Activated CD8-positive, alpha-beta memory T cell treated with anti-CD3 and anti-CD28 coated beads, Interleukin-2, amount 50 U/mL, for 4 hours (primary cell): ENCODE results near the gene WWC2.

Experiments
- DNase-seq: peaks from one replicate; pipeline ENCODE4 v3.0.0-alpha.2; 2020

WWC2 gene

GRCh38 chr4:183260491-183261151 lies 161.6 kb downstream of the WWC2 start:
- no peak for DNase-seq

- peak; percentile 61 for DNase-seq
Observed at GRCh38 chr4:183261953-183262775, 163.1 kb downstream of the WWC2 start.

- DNase-seq: no peak
Observed at GRCh38 chr4:183262776-183263100, 163.7 kb downstream of the WWC2 start.

GRCh38 chr4:183263787-183264386 lies 164.8 kb downstream of the WWC2 start:
- no peak for DNase-seq

- no peak for DNase-seq
Observed at GRCh38 chr4:183264614-183265013, 165.6 kb downstream of the WWC2 start.

- no peak for DNase-seq
Observed at GRCh38 chr4:183266371-183266770, 167.3 kb downstream of the WWC2 start.

GRCh38 chr4:183268556-183268955 lies 169.5 kb downstream of the WWC2 start:
- no peak for DNase-seq

GRCh38 chr4:183272384-183272783 lies 173.3 kb downstream of the WWC2 start:
- no peak for DNase-seq

GRCh38 chr4:183276106-183276505 lies 177.0 kb downstream of the WWC2 start:
- DNase-seq: no peak

- no peak for DNase-seq
Observed at GRCh38 chr4:183284258-183284785, 185.3 kb downstream of the WWC2 start.

- DNase-seq: no peak
Observed at GRCh38 chr4:183284965-183285364, 185.9 kb downstream of the WWC2 start.

- no peak for DNase-seq
Observed at GRCh38 chr4:183285886-183286285, 186.8 kb downstream of the WWC2 start.

- no peak for DNase-seq
Observed at GRCh38 chr4:183286590-183287308, 187.7 kb downstream of the WWC2 start.

- DNase-seq: no peak
Observed at GRCh38 chr4:183287309-183287659, 188.2 kb downstream of the WWC2 start.

- no peak for DNase-seq
Observed at GRCh38 chr4:183287677-183288076, 188.6 kb downstream of the WWC2 start.

GRCh38 chr4:183288955-183289354 lies 189.9 kb downstream of the WWC2 start:
- no peak for DNase-seq

- no peak for DNase-seq
Observed at GRCh38 chr4:183289688-183290087, 190.6 kb downstream of the WWC2 start.

GRCh38 chr4:183291070-183291469 lies 192.0 kb downstream of the WWC2 start:
- DNase-seq: no peak

GRCh38 chr4:183295711-183296110 lies 196.7 kb downstream of the WWC2 start:
- no peak for DNase-seq

- no peak for DNase-seq
Observed at GRCh38 chr4:183297675-183298074, 198.6 kb downstream of the WWC2 start.

- DNase-seq: no peak
Observed at GRCh38 chr4:183299464-183299863, 200.4 kb downstream of the WWC2 start.

- no peak for DNase-seq
Observed at GRCh38 chr4:183300070-183300469, 201.0 kb downstream of the WWC2 start.

GRCh38 chr4:183300655-183301054 lies 201.6 kb downstream of the WWC2 start:
- DNase-seq: no peak
